Ishikawa (cell line): Measurements from ENCODE around the gene GGCX.
A peak's percentile ranks its signal among the peaks of the same experiment; 100 is the strongest.

Experiments
- CEBPB ChIP-seq: IDR thresholded peaks from 2 replicates; pipeline ENCODE4 v1.6.1; 2012
- CREB1 ChIP-seq: IDR thresholded peaks from 2 replicates; pipeline ENCODE4 v1.6.1; 2012; ENCODE audit warnings: low read depth
- EGR1 ChIP-seq: IDR thresholded peaks from 2 replicates; pipeline ENCODE4 v1.6.1; 2012
- EP300 ChIP-seq: IDR thresholded peaks from 2 replicates; pipeline ENCODE4 v1.6.1; 2012; ENCODE audit warnings: borderline replicate concordance
- FOXM1 ChIP-seq: IDR thresholded peaks from 2 replicates; pipeline ENCODE4 v1.6.1; 2012; ENCODE audit warnings: low read depth, borderline replicate concordance
- NFIC ChIP-seq: IDR thresholded peaks from 2 replicates; pipeline ENCODE4 v1.6.1; 2012
- RAD21 ChIP-seq: IDR thresholded peaks from 2 replicates; pipeline ENCODE4 v1.6.1; 2012; ENCODE audit warnings: low read depth
- TAF1 ChIP-seq: IDR thresholded peaks from 2 replicates; pipeline ENCODE4 v1.6.1; 2012; ENCODE audit warnings: low read depth, mild to moderate bottlenecking
- TCF12 ChIP-seq: IDR thresholded peaks from 2 replicates; pipeline ENCODE4 v1.6.1; 2012; ENCODE audit warnings: low read depth
- TEAD4 ChIP-seq: IDR thresholded peaks from 2 replicates; pipeline ENCODE4 v1.6.1; 2012
- YY1 ChIP-seq: IDR thresholded peaks from 2 replicates; pipeline ENCODE4 v1.6.1; 2012; ENCODE audit warnings: low read depth
- ZBTB7A ChIP-seq: IDR thresholded peaks from 2 replicates; pipeline ENCODE4 v1.6.1; 2012; ENCODE audit warnings: low read depth
- TF ChIP-seq, protein P1 (sequence below): IDR thresholded peaks from 2 replicates; pipeline ENCODE4 v1.6.1; 2012
- TF ChIP-seq, protein P2 (sequence below): IDR thresholded peaks from 2 replicates; pipeline ENCODE4 v1.6.1; 2012
- TF ChIP-seq, protein P3 (sequence below): IDR thresholded peaks from 2 replicates; pipeline ENCODE4 v1.6.1; 2012; ENCODE audit warnings: low read depth, mild to moderate bottlenecking

GGCX gene

DNA sequence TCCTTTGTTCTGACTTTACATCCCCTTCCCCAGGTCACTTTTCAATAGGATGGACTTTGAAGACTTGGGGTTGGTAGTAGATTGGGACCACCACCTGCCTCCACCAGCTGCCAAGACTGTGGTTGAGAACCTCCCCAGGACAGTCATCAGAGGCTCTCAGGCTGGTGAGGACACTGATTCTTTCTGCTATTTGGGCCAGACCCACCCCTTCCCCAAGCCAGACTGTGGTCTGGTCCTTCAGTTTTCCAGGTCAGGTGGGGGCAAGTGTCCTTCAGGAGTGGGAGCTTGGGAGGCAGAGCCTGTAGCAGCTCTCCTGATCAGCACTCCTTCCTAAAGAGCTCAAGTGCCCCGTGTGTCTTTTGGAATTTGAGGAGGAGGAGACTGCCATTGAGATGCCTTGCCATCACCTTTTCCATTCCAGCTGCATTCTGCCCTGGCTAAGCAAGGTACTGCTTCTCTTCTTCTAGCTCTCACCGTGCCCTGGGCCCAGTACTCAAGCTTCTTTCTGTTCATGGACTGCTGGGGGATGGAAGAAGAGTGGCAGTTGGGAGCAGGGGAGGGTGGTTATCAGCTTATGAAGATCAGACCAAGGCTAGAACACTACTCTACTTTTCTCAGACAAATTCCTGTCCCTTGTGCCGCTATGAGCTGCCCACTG, 35.3 kb upstream of the GGCX start:
- TF ChIP-seq NFIC, result no peak
- TF ChIP-seq, protein P1, sequence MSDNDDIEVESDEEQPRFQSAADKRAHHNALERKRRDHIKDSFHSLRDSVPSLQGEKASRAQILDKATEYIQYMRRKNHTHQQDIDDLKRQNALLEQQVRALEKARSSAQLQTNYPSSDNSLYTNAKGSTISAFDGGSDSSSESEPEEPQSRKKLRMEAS, result no peak
- no peak for TF ChIP-seq YY1
- TF ChIP-seq TEAD4, result no peak
- TF ChIP-seq, protein P2, sequence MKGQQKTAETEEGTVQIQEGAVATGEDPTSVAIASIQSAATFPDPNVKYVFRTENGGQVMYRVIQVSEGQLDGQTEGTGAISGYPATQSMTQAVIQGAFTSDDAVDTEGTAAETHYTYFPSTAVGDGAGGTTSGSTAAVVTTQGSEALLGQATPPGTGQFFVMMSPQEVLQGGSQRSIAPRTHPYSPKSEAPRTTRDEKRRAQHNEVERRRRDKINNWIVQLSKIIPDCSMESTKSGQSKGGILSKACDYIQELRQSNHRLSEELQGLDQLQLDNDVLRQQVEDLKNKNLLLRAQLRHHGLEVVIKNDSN, result no peak
- TF ChIP-seq RAD21, result no peak
- no peak for TF ChIP-seq CREB1
- no peak for TF ChIP-seq EGR1
- TF ChIP-seq TAF1, result no peak
- TF ChIP-seq, protein P3, sequence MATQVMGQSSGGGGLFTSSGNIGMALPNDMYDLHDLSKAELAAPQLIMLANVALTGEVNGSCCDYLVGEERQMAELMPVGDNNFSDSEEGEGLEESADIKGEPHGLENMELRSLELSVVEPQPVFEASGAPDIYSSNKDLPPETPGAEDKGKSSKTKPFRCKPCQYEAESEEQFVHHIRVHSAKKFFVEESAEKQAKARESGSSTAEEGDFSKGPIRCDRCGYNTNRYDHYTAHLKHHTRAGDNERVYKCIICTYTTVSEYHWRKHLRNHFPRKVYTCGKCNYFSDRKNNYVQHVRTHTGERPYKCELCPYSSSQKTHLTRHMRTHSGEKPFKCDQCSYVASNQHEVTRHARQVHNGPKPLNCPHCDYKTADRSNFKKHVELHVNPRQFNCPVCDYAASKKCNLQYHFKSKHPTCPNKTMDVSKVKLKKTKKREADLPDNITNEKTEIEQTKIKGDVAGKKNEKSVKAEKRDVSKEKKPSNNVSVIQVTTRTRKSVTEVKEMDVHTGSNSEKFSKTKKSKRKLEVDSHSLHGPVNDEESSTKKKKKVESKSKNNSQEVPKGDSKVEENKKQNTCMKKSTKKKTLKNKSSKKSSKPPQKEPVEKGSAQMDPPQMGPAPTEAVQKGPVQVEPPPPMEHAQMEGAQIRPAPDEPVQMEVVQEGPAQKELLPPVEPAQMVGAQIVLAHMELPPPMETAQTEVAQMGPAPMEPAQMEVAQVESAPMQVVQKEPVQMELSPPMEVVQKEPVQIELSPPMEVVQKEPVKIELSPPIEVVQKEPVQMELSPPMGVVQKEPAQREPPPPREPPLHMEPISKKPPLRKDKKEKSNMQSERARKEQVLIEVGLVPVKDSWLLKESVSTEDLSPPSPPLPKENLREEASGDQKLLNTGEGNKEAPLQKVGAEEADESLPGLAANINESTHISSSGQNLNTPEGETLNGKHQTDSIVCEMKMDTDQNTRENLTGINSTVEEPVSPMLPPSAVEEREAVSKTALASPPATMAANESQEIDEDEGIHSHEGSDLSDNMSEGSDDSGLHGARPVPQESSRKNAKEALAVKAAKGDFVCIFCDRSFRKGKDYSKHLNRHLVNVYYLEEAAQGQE, result no peak
- no peak for TF ChIP-seq FOXM1
- no peak for TF ChIP-seq TCF12
- no peak for TF ChIP-seq ZBTB7A
- no peak for TF ChIP-seq CEBPB

DNA sequence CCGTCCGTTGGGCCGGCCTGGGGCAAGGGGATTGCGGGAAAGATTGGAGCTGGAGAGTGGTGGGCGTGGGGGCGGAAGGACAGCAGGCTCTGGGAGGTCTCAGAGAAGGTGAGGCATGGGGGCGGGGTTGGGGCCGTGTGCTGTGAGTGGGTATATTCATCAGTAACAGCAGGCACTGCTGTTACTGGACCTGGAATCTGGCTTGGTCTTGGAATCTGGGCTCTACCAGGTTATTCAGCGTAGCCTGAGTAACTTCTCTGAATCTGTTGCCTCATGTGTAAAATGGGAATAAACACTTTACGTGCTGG, 34.7 kb upstream of the GGCX start:
- TF ChIP-seq RAD21 (no peak), FOXM1 (no peak), EGR1 (no peak), NFIC (no peak)
- TF ChIP-seq, protein P3, result no peak
- TF ChIP-seq, protein P2, result no peak

DNA sequence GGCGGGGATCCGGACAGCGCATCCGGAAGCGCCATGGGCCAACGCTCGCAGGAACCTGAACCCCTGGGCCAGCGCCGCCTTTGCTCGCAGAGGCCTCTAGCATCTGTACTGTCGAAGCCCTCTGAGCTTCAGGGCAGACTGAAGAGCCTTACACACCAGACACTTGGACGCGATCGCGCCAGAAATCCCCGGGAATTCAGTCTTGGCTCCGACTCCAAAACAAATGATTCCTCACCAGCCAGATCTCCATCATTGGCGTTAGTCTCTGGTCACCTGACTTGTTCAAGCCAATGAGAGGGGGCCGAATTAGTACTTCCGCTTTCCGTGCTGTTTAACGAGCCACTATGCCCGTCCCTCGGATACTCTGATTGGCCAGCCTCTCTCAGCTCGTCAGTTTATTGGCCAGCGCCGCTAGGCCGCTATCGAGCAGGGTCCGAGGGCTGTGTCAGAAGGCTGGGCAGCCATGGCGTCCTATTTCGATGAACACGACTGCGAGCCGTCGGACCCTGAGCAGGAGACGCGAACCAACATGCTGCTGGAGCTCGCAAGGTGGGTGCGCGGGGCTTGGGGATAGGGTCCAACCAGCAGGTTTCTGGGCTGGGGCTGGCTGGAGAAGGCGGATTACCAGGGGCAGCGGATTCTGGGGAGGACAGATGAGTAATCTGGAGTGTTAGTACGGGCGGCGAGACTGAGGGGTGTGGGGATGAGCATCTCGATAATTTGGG, 34.2 kb upstream of the GGCX start, which contains the start of gene RNF181:
TSS of gene RNF181 (plus strand) at position 445 of the 725 bp plus-strand sequence. CDS start at position 464, 19 bp downstream.
- TF ChIP-seq YY1 (peak; percentile 93), RAD21 (no peak), TEAD4 (peak; percentile 53; the same call in 1 of the 2 replicates), TCF12 (no peak; the same call in 1 of the 2 replicates), TAF1 (peak; percentile 76), EP300 (no peak), ZBTB7A (no peak), FOXM1 (no peak), NFIC (peak; percentile 77), EGR1 (no peak), CREB1 (peak; percentile 51; the same call in 1 of the 2 replicates), CEBPB (no peak)
- TF ChIP-seq, protein P2, result peak; percentile 94
- TF ChIP-seq, protein P3, result no peak
- TF ChIP-seq, protein P1, result peak; percentile 29
